GM21717 (cell line): Measurements from ENCODE around the gene METTL23.

Experiments
- ATAC-seq: cut with Tn5 transposase; IDR thresholded peaks from one replicate; pipeline ENCODE4 v1.9.1; 2021; ENCODE audit warnings: mild to moderate bottlenecking, moderate library complexity; ENCODE audit not compliant: unreplicated experiment

Gene METTL23

DNA sequence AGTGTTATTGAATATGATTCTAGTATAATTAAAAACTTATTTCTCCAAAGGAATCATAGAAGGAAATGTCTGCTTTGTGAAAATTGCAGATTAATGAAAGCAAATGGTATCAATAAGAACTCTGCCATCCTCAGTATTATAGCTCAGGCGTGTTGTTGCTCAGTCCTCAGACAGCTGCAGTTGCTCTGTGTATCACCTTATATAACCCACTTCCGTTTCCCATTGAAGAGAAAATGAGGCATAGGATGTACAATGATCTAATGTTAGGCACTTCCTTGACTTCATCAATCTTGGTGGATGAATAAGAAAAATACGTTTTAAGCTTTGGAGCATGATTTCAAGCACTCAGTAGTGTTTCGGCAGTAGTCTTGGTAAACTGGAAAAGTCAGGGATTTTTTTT, 25.4 kb downstream of the METTL23 start:
- no peak for ATAC-seq

DNA sequence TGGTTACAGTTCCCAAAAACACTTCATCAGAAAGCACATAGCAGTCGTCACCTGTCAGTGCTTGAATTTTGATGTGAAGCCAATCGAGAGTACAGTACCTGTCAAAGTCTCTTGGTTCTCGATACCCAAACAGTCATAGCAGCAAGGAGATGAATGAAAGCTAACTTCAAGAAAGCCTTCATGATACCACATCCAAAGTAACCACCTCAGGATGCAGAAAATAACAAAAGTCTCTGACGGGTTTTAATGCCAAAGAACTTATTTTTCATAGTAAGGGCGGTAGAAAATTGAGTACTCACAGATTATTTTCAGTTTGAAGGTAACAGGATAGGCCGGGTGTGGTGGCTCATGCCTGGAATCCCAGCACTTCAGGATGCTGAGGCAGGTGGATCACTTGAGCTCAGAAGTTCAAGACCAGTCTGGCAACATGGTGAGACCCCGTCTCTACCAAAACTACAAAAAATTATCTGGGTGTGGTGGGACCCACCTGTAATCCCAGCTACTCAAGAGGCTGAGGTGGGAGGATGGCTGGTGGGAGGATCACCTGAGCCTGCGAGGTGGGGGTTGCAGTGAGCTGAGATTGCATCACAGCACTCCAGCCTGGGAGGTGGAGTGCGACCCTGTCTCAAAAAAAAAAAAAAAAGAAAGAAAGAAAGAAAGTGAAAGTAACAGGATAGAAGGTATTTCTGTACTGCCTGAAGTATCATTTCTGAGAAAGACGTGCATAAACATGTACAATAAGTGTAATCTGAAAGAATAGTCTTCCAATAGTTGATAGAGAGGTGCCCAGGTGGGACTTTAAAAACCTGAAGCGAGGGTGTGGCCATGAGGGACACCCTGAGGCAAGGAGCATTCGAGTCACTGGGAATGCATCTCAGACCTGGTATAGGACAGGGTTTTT, 26.7 kb downstream of the METTL23 start:
- no peak for ATAC-seq

DNA sequence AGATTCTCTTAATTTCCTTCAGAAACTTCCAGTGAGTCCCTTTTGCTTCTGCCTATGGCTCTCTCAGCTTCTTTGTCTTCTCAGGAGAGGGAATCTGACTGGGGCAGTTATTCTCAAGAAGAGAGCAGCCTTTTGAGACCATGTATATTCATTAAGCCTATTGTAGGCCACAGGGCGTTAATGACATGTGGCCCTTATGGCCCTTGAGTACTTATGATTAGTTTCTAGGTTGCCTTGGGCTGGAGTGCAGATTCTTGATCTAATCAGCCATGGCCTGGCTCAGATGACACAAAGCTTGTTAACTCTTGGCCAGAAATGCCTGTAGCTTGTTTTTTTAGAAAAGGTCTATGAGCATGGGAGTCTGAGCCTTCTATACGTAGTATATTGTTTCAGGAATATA, 28.6 kb downstream of the METTL23 start:
- no peak for ATAC-seq

DNA sequence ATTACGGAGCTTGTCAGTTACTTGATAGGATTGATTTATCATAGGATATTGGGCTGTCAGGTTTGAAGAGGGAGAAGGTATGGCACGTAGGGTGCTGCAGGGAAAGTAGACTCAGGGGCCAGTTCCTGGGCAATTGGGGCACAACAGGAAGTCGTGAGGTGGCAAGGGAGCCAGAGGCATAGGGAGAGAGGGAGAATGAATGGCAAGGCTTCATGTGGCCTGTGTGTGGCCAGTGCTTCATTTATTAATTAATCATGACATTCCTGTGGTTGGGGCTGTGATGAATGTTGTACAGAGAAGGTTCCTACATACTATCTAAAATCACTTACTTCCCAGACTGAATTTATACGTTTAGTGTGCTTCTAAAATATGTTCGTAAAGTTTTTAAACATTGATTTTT, 30.6 kb downstream of the METTL23 start:
- ATAC-seq, result no peak

DNA sequence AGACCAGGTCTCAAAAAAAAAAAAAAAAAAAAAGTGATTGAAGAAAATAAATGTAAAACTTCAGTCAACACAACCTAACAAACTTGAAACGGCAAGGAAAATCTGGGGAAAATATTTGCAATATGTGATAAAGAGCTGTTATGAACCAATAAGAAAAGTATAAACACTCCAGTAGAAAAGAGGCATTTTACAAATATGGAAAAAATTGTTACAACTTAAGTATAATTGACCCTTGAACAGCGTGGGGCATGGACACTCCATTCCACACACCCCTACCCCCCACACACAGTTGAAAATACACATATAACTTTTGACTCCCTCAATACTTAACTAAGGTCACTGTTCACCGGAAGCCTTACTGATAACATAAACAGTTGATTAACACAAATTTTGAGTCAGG, 31.9 kb downstream of the METTL23 start:
- ATAC-seq, result no peak

DNA sequence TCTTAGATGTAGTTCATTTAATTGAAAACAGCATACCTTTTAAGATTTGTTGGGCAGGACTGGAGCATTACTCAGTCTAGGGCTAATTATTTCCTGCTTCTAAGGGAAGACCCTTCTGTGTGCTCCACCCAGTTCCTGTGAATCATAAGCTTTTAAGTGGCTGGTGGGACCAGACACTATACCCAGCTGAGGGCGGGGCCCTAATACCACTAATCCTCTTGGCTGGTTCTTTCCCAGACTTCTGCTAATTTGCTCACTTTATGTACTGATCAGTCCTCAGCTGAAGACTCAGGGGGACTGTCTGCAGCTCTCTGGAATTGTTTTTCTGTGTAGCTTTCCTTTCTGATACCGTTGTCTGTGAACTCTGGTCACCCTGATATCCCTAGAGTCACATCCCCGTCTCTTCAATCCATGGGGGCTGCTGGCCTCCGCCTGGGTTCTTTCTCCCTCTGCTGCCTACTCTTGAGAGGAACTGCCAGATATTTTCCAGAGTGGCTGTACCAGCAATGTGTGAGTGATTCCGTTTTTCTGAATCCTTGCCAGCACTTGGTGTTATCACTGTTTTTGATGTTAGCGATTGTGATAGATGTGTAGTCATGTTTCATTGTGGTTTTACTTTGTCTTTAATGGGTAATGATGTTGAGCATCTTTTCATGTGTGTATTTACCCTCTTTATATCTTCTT, 46.3 kb downstream of the METTL23 start:
- no peak for ATAC-seq

DNA sequence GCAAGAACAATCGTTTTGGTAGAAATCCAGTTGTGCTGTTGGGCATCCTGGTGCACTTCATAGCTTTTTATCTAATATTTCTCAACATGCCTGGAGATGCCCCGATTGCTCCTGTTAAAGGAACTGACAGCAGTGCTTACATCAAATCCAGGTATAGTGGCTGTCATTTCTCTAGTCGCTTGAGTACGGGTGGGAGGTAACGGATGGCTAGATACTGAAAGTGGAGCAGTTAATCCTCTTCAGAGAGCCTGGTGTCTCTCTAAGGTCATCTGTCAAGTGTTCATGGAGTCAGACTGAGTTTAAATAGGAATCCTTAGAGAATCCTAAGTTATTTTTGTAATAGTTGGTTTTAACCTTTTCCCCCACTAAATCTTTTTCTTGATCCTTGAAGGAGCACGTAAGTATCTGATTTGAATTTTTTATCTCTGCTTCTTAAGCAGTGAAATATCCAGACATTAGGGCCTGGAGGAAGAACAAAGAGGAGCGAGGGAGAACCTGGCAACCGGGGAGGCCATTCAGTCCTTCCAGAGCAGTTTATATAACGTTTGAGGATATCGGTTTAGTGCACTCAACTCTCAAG, 48.5 kb downstream of the METTL23 start:
- no peak for ATAC-seq

DNA sequence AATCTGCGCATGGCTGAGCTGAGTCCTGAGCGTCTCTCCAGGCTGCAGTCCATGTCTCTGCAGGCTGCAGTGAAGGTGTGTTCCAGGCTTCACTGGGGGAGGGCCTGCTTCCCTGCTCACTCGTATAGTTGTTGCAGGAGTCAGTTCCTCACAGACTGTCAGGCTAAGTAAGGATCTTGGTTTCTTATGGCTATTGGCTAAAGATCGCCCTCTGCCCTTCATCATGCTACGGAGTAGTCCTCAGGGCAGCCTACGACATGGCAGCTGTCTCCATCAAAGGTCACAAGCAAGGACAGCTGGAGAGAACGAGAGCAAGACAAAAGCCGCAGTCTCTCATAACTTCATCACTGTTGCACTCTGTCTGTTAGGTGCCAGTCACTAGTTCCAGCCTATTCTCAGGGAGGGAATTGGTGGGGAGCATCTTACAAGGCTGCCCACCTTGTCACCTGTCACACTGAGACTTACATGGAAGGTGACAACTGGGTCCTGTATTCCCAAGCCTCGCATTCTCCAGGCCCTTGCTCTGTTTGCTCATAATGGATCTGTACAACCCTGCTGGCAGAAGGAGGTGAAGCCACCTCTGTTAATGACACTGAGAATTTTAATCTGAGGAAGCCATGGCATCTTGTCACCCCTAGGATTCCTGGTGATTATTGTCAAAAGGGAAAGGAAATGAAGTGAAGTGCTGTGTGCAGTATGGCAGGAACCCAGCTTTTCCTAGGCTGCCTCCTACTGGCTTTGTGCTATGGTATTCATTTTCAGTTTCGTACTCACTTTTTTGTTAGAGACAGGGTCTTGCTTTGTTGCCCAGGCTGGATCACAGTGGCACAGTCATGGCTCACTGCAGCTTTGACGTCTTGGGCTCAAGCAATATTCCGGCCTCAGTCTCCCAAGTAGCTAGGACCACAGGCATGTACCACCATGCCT, 54.7 kb downstream of the METTL23 start:
- no peak for ATAC-seq

DNA sequence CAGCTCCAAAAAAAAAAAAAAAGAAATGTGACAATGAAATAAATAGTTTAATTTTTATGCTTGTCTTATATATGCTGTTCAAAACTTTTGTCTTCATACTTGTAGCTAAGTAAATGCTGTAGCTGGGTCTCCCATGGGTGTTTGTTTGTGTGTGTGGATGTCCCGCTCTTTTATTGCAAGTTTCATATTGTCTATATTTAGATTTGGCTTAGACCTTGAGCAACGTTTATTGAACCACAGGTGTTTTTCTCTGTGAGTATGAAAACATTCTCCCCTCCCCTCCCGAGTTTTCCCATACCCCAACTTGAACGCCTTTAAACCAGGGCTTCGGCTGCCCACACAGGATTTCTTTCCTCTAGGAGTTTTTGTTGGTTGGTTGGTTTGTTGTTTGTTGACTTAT, 56.5 kb downstream of the METTL23 start:
- ATAC-seq, result no peak
